ENCODE results near the gene RTCB. TPM values are rescaled to one million over a fixed set of nuclear protein-coding genes. Genes with fewer than 3 reads are reported as not detected.

Gene RTCB
- total RNA-seq, 4 donors from 2014 or later, result 66.9 to 83.4 (median 68.9) TPM

GRCh38 chr22:32404021-32404420, 8.0 kb downstream of the RTCB start:
- Histone ChIP-seq H3K27ac (no peak overlapping the region), H3K9me3 (no peaks in the 10 kb centered on the region), H3K4me1 (peaks cover 0 to 10% (median 0%) of the 10 kb centered on the region in 3 donors), H3K4me3 (no peak overlapping the region), H3K27me3 (no peaks in the 10 kb centered on the region), H3K36me3 (peaks cover 15 to 97% of the 10 kb centered on the region in 2 donors)
- WGBS, 2 donors (ENCODE audit: low coverage in 1 of 2), result 76 to 88% methylated on average over 2 of the region's 2 CpGs
- no peak for ATAC-seq
- TF ChIP-seq EP300 (IDR thresholded peaks at IDR 0.05), result no peak
- no peak for TF ChIP-seq CTCF (IDR thresholded peaks at IDR 0.05)

- no peak for TF ChIP-seq POLR2AphosphoS5 (IDR thresholded peaks at IDR 0.05)
- no peak for TF ChIP-seq EP300 (IDR thresholded peaks at IDR 0.05)
- no peak for TF ChIP-seq CTCF (IDR thresholded peaks at IDR 0.05)
- TF ChIP-seq POLR2A (IDR thresholded peaks at IDR 0.05), result no peak
- no peak for ATAC-seq
- H3K36me3 ChIP-seq, result peaks cover 15 to 99% of the 10 kb centered on the region in 2 donors
These were observed 10.6 kb downstream of the RTCB start for GRCh38 chr22:32401486-32401885.

GRCh38 chr22:32396746-32397145, 15.3 kb downstream of the RTCB start:
- TF ChIP-seq EP300 (IDR thresholded peaks at IDR 0.05) (no peak), POLR2A (IDR thresholded peaks at IDR 0.05) (no peak), CTCF (IDR thresholded peaks at IDR 0.05) (no peak), POLR2AphosphoS5 (IDR thresholded peaks at IDR 0.05) (no peak)
- WGBS, 2 donors (ENCODE audit: low coverage in 1 of 2), result 80% methylated on average over 1 to 5 of the region's 5 CpGs
- Histone ChIP-seq H3K27ac (no peak overlapping the region), H3K4me3 (no peak overlapping the region), H3K27me3 (no peaks in the 10 kb centered on the region), H3K36me3 (peaks cover 12 to 100% of the 10 kb centered on the region in 2 donors), H3K4me1 (no peaks in the 10 kb centered on the region), H3K9me3 (no peaks in the 10 kb centered on the region)
- no peak for ATAC-seq

More at GRCh38 chr22:32401486-32401885, 10.6 kb downstream of the RTCB start:
- no peak overlapping the region for H3K4me3 ChIP-seq
- no peaks in the 10 kb centered on the region for H3K9me3 ChIP-seq
- H3K4me1 ChIP-seq, result no peaks in the 10 kb centered on the region
- no peak overlapping the region for H3K27ac ChIP-seq
- no peaks in the 10 kb centered on the region for H3K27me3 ChIP-seq
- WGBS, 2 donors (ENCODE audit: low coverage in 1 of 2), result 67 to 77% methylated on average over 3 to 4 of the region's 4 CpGs

GRCh38 chr22:32396255-32396654, 15.8 kb downstream of the RTCB start:
- H3K9me3 ChIP-seq, result no peaks in the 10 kb centered on the region
- no peak overlapping the region for H3K4me3 ChIP-seq
- no peaks in the 10 kb centered on the region for H3K27me3 ChIP-seq
- H3K36me3 ChIP-seq, result peaks cover 9 to 100% of the 10 kb centered on the region in 2 donors
- WGBS, 2 donors (ENCODE audit: low coverage in 1 of 2), result 71 to 90% methylated on average over 1 of the region's 1 CpG
- no peak overlapping the region for H3K27ac ChIP-seq
- TF ChIP-seq EP300 (IDR thresholded peaks at IDR 0.05), result no peak
- no peak for TF ChIP-seq POLR2AphosphoS5 (IDR thresholded peaks at IDR 0.05)
- TF ChIP-seq POLR2A (IDR thresholded peaks at IDR 0.05), result no peak
- TF ChIP-seq CTCF (IDR thresholded peaks at IDR 0.05), result no peak
- ATAC-seq, result no peak
- H3K4me1 ChIP-seq, result no peaks in the 10 kb centered on the region

- 84 to 88% methylated on average over 4 to 5 of the region's 5 CpGs for WGBS, 2 donors (ENCODE audit: low coverage in 1 of 2)
- no peak for ATAC-seq
- H3K9me3 ChIP-seq, result no peaks in the 10 kb centered on the region
- no peak overlapping the region for H3K4me3 ChIP-seq
- H3K27ac ChIP-seq, result no peak overlapping the region
- no peak for TF ChIP-seq EP300 (IDR thresholded peaks at IDR 0.05)
- TF ChIP-seq POLR2A (IDR thresholded peaks at IDR 0.05), result no peak
- TF ChIP-seq POLR2AphosphoS5 (IDR thresholded peaks at IDR 0.05), result no peak
- no peak for TF ChIP-seq CTCF (IDR thresholded peaks at IDR 0.05)
- H3K4me1 ChIP-seq, result no peaks in the 10 kb centered on the region
- peaks cover 0 to 100% of the 10 kb centered on the region in 2 donors for H3K36me3 ChIP-seq
- H3K27me3 ChIP-seq, result no peaks in the 10 kb centered on the region
These were observed 16.9 kb downstream of the RTCB start for GRCh38 chr22:32395107-32395506.

All from gastroesophageal sphincter (tissue), 4 donors.